Endodermal cell (in vitro differentiated cells): ENCODE results near the gene RABGAP1L. TPM values are rescaled to one million over a fixed set of nuclear protein-coding genes. Genes with fewer than 3 reads are reported as not detected.

Experiments used
- DNase-seq: peaks from one replicate; pipeline ENCODE4 v3.0.0-alpha.2; 2017
- H3K27ac ChIP-seq: 2 replicates; pipeline ENCODE4 v1.5.1; 2013; ENCODE audit warnings: mild to moderate bottlenecking, low read depth, low read length, moderate library complexity
- H3K27me3 ChIP-seq: 2 replicates; pipeline ENCODE4 v1.6.1; 2013; ENCODE audit warnings: mild to moderate bottlenecking, low read length, moderate library complexity; ENCODE audit not compliant: insufficient read depth, control insufficient read depth, poor library complexity, severe bottlenecking
- H3K36me3 ChIP-seq: 2 replicates; pipeline ENCODE4 v1.7.0; 2013; ENCODE audit warnings: mild to moderate bottlenecking, low read length, moderate library complexity; ENCODE audit not compliant: control insufficient read depth, insufficient read depth
- H3K4me1 ChIP-seq: one replicate; pipeline ENCODE4 v1.7.0; 2013; ENCODE audit warnings: low read length; ENCODE audit not compliant: control insufficient read depth, insufficient read depth
- H3K4me3 ChIP-seq: 2 replicates; pipeline ENCODE4 v1.5.1; 2013; ENCODE audit warnings: mild to moderate bottlenecking, low read length, moderate library complexity
- H3K9ac ChIP-seq: 2 replicates; pipeline ENCODE4 v1.6.1; 2013; ENCODE audit warnings: mild to moderate bottlenecking, low read length, moderate library complexity; ENCODE audit not compliant: poor library complexity, severe bottlenecking; ENCODE audit errors: extremely low read depth
- H3K9me3 ChIP-seq: 2 replicates; pipeline ENCODE4 v1.6.1; 2013; ENCODE audit warnings: mild to moderate bottlenecking, low read length, moderate library complexity; ENCODE audit not compliant: control insufficient read depth
- H3K27ac Mint-ChIP-seq: 2 replicates; pipeline ENCODE4 v1.8.0; 2020; ENCODE audit warnings: mixed read lengths
- H3K27me3 Mint-ChIP-seq: 2 replicates; pipeline ENCODE4 v1.8.0; 2021; ENCODE audit warnings: mild to moderate bottlenecking, mixed read lengths; ENCODE audit not compliant: insufficient read depth
- H3K36me3 Mint-ChIP-seq: 2 replicates; pipeline ENCODE4 v1.8.0; 2020; ENCODE audit warnings: low read depth, mixed read lengths
- H3K4me1 Mint-ChIP-seq: 2 replicates; pipeline ENCODE4 v1.8.0; 2020; ENCODE audit warnings: mixed read lengths
- H3K4me3 Mint-ChIP-seq: 2 replicates; pipeline ENCODE4 v1.8.0; 2020; ENCODE audit warnings: mild to moderate bottlenecking, moderate library complexity, mixed read lengths
- H3K9me3 Mint-ChIP-seq: 2 replicates; pipeline ENCODE4 v1.8.0; 2020; ENCODE audit warnings: mild to moderate bottlenecking, mixed read lengths
- WGBS, 2 experiments: methylation state at CpG; one replicate each; pipeline versions ENCODE4 v1.1.5 to v1.1.7; 2013; ENCODE audit warnings: missing lambda C conversion rate in 2 of 2, mixed read lengths in 1 of 2; ENCODE audit not compliant: insufficient coverage in 1 of 2, insufficient read length in 1 of 2; 5-methylcytosine and 5-hydroxymethylcytosine counted together
- total RNA-seq, 2 donors: library from RNA; stranded (reverse); fragmentation: NEBNext Ultra II Directional in 1 of 2; extraction: Animal tissue kit (Norgen Biotek cat#: 25700) in 1 of 2; gene quantifications; 2 replicates in 1 of 2; 3 replicates in 1 of 2; pipeline ENCODE4 v1.2.1, GENCODE V29; 2021
- TF ChIP-seq, protein P1 (sequence below): fragments of 200-600 bp; sonication (generic); conservative IDR thresholded peaks from 2 replicates; pipeline ENCODE4 v1.5.0; 2021; ENCODE audit warnings: antibody characterized with exemption, mild to moderate bottlenecking

RABGAP1L gene
- total RNA-seq, 2 donors from 2014 or later = 32.5 to 36.9 TPM

- Histone ChIP-seq H3K9ac (no peak overlapping the region), H3K4me3 (no peak overlapping the region), H3K36me3 (no peaks in the 10 kb centered on the region), H3K4me1 (no peaks in the 10 kb centered on the region), H3K27ac (no peak overlapping the region), H3K9me3 (no peaks in the 10 kb centered on the region), H3K27me3 (no peaks in the 10 kb centered on the region)
- DNase-seq = no peak
- Mint-ChIP-seq H3K9me3 (no peaks in the 10 kb centered on the region), H3K4me3 (no peak overlapping the region), H3K27ac (no peak overlapping the region), H3K4me1 (peaks cover 2% of the 10 kb centered on the region), H3K36me3 (no peaks in the 10 kb centered on the region), H3K27me3 (peaks cover 2% of the 10 kb centered on the region)
- 89 to 95% methylated on average over 3 to 4 of the region's 4 CpGs for WGBS, 2 experiments
- TF ChIP-seq, protein P1, sequence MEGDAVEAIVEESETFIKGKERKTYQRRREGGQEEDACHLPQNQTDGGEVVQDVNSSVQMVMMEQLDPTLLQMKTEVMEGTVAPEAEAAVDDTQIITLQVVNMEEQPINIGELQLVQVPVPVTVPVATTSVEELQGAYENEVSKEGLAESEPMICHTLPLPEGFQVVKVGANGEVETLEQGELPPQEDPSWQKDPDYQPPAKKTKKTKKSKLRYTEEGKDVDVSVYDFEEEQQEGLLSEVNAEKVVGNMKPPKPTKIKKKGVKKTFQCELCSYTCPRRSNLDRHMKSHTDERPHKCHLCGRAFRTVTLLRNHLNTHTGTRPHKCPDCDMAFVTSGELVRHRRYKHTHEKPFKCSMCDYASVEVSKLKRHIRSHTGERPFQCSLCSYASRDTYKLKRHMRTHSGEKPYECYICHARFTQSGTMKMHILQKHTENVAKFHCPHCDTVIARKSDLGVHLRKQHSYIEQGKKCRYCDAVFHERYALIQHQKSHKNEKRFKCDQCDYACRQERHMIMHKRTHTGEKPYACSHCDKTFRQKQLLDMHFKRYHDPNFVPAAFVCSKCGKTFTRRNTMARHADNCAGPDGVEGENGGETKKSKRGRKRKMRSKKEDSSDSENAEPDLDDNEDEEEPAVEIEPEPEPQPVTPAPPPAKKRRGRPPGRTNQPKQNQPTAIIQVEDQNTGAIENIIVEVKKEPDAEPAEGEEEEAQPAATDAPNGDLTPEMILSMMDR = no peak
These were observed 665.8 kb downstream of the RABGAP1L start for GRCh38 chr1:174825127-174825526.

DNA sequence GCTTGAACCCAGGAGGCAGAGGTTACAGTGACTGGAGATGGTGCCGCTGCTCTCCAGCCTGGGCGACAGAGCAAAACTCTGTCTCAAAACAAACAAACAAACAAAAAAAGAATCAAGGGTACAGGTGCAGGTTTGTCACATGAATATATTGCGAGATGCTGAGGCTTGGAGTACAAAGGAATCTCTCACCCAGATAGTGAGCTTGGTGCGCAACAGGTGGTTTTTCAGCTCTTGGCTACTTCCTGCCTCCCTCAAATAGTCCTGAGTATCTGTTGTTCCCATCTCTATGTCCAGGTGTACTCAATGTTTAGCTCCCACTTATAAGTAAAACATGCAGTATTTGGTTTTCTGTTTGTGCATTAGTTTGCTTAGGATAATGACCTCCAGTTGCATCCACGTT, 666.5 kb downstream of the RABGAP1L start:
- Histone ChIP-seq H3K4me1 (no peaks in the 10 kb centered on the region), H3K4me3 (no peak overlapping the region), H3K36me3 (no peaks in the 10 kb centered on the region), H3K9ac (no peak overlapping the region), H3K9me3 (no peaks in the 10 kb centered on the region), H3K27ac (no peak overlapping the region), H3K27me3 (no peaks in the 10 kb centered on the region)
- Mint-ChIP-seq H3K4me3 (no peak overlapping the region), H3K36me3 (no peaks in the 10 kb centered on the region), H3K27ac (no peak overlapping the region), H3K27me3 (peaks cover 2% of the 10 kb centered on the region), H3K9me3 (no peaks in the 10 kb centered on the region), H3K4me1 (peaks cover 2% of the 10 kb centered on the region)
- DNase-seq = no peak
- WGBS, 2 experiments = 87 to 100% methylated on average over 3 to 5 of the region's 5 CpGs
- TF ChIP-seq, protein P1 = no peak

DNA sequence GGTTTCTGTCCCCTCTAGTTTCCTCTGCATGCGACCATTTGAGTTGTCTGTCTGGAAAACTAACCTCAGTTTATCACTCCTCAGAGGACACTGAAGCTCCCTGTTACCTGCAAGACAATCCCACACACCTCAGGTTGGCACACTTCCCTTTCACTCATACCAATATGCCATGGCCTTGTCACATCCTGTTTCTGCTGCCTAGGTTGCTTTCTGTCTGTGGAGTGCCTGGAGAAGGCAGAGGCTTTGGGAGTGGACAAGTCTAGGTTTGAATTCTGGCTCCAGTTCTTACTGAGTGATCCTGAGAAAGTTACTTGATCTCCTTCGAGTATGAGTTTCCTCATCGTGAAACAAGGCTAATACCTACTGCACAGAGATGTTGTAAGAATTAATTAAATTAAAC, 668.9 kb downstream of the RABGAP1L start:
- peaks cover 2% of the 10 kb centered on the region for H3K27me3 Mint-ChIP-seq

More for the DNA sequence above, 668.9 kb downstream of the RABGAP1L start:
- Mint-ChIP-seq H3K36me3 (no peaks in the 10 kb centered on the region), H3K27ac (no peak overlapping the region), H3K4me1 (peaks cover 2% of the 10 kb centered on the region), H3K4me3 (no peak overlapping the region), H3K9me3 (no peaks in the 10 kb centered on the region)
- no peak for DNase-seq
- no peak overlapping the region for H3K9ac ChIP-seq
- H3K4me1 ChIP-seq = no peaks in the 10 kb centered on the region
- no peaks in the 10 kb centered on the region for H3K9me3 ChIP-seq
- no peak overlapping the region for H3K27ac ChIP-seq
- no peak overlapping the region for H3K4me3 ChIP-seq
- H3K36me3 ChIP-seq = no peaks in the 10 kb centered on the region
- WGBS, 2 experiments = 93 to 94% methylated on average over 3 of the region's 3 CpGs
- TF ChIP-seq, protein P1 = no peak
- no peaks in the 10 kb centered on the region for H3K27me3 ChIP-seq
